GM18907 (cell line): ENCODE measurements around the gene OR5H2.
"Not testable (repeated sequence)": the region's sequence is repeated elsewhere in the genome, so short reads cannot be mapped to it uniquely, and the experiment has no call there.

Source experiments
- ATAC-seq: cut with Tn5 transposase; IDR thresholded peaks from one replicate; pipeline ENCODE4 v1.9.1; 2021; ENCODE audit warnings: mild to moderate bottlenecking, moderate library complexity; ENCODE audit not compliant: unreplicated experiment

The OR5H2 gene

DNA sequence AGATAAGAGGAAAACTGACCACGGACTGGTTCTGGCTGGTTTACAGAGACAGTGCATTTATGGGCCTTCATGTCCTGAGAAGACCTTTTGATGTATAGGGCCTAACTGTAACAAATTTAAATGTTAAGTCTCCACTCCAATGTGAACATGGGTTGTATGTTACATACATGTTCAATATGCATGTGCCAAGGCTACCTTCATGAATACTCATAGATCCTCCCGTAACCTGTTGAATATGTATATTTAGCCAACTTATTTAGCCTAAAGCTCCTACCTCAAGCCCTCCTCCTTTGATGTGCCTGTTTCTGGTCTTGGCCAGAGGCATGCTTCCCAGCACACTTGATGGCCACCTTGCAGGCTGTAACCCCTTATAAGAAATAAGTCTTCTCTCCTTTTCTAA is at the start of gene OR5H2:
OR5H2 (plus strand) TSS at position 301 of the 400 bp plus-strand sequence. CDS start 398 bp downstream, outside the sequence.
- ATAC-seq: no peak

DNA sequence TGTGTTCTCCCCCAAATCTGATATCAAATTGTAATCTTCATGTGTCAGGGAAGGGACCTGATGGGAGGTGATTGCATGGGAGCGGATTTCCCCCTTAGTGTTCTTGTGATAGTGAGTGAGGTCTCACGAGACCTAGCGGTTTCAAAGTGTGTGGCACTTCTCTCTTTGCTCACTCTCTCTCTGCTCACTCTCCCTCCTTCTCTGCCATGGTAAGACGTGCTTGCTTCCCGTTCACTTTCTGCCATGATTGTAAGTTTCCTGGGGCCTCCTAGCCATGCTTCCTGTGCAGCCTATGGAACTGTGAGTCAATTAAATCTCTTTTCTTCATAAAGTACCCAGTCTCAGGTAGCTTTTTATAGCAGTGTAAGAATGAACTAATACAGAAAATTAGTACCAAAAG is 48.8 kb upstream of the OR5H2 start:
- ATAC-seq: peak; percentile 76

DNA sequence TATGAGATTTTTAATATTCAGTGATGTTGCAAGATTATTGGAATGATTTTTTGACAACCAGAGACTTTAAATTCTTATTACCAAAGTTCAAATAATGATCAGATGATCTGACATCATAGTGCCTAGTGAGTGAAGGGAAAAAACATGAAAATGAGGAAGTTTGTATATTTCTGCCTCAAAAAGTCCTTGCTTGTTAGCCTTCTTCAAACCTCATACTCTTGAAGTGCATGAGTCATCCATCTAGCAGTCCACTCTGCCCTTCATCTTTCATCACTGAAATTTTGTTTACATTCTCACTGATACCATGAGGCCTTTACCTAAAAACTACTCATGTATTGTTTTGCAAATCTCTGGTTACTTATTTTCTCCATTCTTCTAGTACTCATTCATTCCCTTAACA is 42.2 kb upstream of the OR5H2 start:
- ATAC-seq: peak; percentile 63

DNA sequence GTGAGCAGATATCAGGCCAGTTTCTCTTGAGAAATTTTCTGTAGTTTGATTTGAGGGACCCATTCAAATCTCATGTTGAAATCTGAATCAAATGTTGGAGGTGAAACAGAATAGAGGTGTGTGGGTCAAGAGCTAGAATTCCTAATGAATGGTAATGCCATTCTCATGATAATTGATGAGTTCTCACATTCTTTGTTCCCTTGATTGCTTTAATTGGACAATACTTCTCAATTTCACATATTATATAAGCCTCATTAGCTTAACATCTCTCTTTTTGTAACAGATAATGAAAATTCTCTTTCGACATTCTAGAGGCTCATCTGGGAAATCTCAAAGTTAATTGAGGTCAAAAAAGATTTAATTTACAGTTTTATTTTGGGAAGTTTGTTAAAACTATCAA is 40.1 kb upstream of the OR5H2 start:
- no peak for ATAC-seq

DNA sequence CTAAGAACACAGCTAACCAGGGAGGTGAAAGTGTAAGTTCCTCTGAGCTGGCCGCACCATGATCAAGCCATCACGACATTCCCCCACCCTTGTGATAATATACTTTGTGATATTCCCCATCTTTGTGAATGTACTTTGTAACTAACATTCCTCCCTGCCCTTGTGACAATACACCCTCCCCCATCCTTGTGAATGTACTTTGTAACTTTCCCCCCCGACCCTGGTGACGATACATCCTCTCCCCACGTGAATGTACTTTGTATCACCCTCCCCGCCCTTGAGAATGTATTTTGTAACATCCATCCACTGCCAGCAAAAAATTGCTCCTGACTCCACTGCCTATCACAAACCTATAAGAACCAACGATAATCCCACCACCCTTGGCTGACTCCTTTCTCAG is 38.5 kb upstream of the OR5H2 start:
- ATAC-seq: no peak

DNA sequence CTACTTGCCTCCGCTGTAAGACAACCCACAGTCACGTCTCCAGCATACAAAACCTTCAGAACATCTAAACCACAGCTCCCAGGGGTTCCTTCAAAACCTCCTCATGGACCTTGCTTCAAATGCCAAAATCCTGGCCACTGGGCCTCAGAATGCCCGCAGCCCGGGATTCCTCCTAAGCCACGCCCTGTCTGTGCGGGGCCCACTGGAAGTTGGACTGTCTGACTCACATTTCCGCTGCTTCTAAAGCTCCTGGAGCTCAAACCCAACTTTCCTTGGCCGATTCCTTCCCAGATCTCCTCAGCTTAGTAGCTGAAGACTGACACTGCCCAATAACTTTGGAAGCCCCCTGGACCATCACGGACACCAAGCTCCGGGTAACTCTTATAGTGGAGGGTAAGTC is 36.2 kb upstream of the OR5H2 start:
- no peak for ATAC-seq

DNA sequence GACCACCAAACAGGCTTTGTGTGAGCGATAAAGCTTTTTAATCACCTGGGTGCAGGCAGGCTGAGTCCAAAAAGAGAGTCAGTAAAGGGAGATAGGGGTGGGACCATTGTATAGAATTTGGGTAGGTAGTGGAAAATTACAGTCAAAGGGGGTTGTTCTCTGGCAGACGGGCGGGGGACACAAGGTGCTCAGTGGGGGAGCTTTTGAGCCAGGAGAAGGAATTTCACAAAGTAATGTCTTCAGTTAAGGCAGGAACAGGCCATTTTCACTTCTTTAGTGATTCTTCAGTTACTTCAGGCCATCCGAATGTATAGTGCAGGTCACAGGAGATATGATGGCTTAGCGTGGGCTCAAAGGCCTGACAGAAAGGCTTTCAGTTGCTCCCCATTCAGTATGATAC is 26.3 kb upstream of the OR5H2 start:
- ATAC-seq: not testable (repeated sequence)

DNA sequence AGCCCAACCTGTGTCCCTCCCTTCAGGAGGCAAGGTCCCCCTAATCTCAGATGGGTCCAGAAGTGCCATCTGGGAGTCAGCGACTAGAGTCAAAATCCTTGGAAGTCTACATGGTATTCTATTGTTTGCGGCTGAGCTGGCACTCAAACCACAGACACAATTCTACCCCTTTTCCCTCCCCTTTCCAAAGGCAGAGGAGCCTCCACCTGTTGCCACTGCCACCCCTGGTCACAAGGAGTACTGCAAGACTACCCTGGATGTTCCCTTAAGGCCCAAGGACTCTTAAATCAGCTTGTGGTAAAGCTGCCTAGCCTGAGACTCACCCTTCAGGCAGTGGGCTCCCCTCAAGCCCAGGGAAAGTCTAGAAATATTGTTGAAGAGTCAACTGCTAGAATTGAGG is 22.6 kb upstream of the OR5H2 start:
- no peak for ATAC-seq

DNA sequence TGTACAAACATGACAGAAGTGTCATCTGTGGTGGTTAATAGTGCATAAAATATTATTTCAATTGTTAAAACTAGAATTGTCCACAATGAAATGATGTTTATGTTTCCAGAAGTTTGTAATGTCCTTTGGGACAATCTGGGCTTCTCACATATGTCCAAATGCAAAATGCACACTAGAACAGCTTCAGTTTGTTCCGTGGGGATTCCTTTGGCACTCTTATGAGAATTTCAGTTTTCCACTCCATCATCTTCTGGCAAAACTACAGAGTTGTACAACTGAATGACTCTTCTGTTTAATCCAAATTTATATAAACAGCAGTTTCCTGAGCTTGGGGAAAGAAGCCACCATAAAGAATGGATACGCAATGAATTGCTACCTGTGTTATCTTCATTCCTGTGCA is 20.3 kb upstream of the OR5H2 start:
- no peak for ATAC-seq

DNA sequence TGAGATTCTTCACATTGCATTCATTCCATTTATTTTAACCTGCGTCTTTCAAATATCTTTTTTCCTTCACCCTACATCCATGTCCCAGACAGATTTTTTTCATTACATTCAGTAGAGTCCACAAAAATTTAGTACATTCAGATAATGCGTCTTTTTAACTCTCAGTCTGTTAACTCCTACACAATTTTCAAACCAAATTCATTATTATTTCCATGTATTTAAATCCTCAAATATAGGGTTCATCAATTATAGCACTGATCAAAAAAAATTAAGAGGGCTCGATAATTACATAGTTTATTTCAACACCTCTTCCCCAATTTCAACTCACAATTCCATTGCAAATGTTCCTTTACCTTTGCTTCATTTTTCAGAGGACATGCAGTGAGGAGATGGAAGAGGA is 18.4 kb upstream of the OR5H2 start, which contains the start of gene OR5H6:
OR5H6 (plus strand) TSS at position 301 of the 400 bp plus-strand sequence; CDS start at position 390, 89 bp downstream.
- no peak for ATAC-seq

DNA sequence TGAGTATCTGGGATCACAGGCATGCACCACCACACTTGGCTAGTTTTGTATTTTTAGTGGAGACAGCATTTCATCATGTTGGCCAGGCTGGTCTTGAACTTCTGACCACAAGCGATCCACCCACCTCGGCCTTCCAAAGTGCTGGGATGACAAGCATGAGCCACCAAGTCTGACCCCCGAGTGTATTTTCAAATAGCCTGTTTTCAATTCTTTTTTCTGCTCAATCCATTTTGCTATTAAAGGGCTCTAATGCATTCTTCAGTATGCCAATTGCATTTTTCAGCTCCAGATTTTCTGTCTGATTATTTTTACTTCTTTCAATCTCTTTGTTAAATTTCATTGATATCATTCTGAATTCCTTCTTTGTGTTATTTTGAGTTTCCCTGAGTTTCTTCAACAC is 12.5 kb upstream of the OR5H2 start:
- no peak for ATAC-seq

DNA sequence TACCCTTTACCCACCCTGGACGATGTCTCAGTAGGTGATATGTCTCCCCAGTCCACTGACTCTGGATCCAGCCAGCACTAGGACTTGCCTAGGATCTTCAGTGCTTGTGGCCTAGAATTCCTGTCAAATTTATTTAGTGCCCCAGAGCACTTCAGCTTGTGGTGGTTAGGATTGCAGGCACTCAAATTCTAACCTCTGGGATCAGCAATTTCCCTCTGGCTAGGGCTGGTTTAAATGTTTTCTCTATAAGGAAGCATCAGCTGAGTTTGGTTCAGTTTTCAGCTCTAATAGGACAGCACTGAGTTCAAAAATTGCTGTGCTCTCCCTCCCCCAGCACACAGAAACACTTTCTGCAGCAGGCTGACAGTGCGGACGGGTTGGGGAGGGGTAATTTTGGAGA is 10.2 kb upstream of the OR5H2 start:
- ATAC-seq: no peak

DNA sequence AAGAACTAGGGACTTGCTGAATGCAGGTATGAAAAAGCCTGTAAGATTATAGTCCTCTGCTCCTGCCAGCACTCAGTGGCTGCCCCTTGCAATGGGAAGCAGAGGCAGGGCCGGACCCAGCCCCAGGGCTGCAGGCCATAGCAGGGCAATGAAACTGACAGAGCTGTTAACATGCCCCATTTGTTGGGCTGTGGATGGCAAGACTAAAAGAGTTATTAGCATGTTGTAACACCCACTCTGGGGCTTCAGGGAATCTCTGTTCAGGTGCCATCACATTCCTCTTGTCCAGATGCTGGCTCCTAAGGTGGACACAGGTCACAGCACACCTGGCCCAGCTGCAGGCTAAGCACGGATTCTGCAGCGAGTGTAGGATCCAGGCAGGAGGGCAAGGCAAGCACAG is 7.4 kb upstream of the OR5H2 start:
- ATAC-seq: no peak

DNA sequence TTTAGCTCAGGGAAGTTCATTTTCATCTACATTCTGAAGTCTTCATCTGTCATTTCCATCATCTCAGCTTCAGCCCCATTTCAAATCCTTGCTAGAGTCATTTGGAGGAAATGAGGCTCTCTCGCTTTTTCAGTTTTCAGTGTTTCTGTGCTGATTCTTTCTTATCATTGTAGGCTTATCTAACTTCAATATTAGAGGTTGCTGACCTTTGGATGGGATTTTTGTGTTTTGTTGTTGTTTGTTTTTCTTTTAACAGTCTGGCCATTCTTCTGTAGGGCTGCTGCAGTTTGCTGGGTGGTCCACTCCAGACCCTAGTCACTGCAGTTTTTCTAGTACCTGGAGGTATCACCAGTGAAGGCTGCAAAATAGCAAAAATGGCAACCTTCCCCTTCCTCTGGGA is 8.6 kb downstream of the OR5H2 start:
- no peak for ATAC-seq

DNA sequence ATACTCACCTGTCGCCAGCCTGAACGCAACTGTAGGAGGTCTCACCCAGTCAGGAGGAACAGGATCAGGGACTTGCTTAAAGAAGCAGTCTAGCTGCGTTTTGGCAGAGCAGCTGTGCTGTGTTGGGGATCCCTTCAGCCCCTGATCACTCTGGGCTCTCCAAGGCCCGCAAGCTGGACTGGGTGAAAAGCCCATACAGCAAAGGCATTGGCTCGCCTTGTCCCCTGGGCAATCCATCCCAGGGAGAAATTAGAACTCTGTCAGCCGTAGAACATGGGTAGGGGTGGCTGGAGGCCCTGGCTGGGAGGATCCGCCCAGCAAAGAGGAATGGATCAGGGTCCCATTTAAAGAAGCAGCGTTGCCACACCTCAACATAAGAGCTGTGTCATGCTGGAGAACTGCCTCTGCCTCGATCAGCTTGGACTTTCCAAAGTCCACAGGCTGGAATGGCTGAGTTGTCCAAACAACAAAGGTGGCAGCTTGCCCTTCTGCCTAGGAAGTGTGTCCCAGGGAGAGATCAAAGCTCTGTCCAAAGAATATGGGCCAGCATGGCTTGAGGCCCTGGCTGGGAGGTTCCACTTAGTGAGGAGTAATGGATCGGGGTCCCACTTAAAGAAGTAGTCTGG is 9.1 kb downstream of the OR5H2 start:
- ATAC-seq: no peak

DNA sequence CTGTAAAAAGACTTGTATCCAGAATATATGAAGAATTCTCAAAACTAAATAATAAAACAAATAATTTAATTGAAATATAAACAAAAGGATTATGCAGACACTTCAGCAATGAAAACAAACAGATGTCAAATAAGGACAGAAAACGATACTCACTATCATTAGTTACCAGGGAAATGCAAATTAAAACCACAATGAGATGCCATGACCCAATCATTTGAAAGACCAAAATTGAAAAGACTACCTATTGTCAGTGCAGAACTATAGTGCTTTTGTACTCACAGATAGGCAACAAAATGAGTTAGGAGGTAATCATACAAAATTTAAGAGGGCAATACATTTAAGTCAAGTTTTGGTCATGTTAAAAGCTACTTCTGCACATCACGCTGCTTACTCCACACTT is 39.8 kb downstream of the OR5H2 start:
- no peak for ATAC-seq

DNA sequence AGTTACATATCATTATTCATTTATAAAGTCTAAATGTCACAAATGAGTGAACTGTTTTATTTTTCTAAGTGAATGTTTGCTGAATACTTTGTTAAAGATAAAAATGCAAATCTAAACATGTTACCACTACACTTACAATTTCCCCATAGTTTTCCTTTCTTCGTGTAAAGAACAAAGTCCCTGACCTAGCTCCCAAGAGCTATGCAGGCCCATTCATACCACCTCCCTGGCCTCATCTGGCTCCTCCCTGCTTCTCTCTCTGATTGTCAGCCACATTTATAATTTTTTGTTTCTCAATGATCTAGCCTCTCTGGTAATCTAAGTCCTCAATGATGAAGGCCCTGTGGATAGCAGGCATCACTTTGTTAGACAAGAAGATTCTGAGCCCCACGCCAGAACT is 40.4 kb downstream of the OR5H2 start:
- no peak for ATAC-seq

DNA sequence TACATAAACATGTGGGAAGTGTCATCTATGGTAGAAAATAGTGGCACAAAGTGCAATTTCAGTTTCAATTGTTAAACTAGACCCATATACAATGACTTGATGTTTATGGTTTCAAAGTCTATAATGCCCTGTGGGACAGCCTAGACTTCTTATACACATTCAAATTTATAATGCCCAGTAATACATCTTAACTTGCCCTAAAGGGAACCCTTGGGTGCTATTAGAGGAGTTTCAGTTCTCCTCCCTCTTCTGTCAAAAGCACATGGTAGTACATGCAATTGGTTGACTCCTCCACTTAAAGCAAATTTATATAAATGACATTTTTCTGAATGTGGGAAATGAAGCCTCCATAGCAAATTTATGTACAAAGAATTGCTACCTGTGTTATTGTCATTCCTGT is 41.1 kb downstream of the OR5H2 start:
- no peak for ATAC-seq

DNA sequence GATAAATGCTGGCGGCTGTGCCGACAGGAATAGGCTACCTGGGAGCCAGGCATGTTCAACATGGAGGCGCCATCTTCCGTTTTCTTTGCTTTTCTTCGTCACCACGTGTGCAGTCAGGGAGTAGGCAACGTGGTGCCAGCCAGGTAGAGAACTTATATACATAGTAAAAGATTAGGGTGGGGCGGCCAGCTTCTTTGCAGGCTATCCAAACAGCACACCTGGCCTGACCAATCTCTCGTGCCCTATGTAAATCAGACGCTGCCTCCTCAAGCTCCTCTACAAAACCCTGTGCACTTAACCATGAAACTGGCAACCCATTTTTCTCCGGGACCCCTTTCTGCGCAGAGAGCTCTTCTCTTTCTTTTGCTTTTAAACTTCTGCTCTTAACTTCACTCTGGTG is 42.8 kb downstream of the OR5H2 start:
- ATAC-seq: no peak

DNA sequence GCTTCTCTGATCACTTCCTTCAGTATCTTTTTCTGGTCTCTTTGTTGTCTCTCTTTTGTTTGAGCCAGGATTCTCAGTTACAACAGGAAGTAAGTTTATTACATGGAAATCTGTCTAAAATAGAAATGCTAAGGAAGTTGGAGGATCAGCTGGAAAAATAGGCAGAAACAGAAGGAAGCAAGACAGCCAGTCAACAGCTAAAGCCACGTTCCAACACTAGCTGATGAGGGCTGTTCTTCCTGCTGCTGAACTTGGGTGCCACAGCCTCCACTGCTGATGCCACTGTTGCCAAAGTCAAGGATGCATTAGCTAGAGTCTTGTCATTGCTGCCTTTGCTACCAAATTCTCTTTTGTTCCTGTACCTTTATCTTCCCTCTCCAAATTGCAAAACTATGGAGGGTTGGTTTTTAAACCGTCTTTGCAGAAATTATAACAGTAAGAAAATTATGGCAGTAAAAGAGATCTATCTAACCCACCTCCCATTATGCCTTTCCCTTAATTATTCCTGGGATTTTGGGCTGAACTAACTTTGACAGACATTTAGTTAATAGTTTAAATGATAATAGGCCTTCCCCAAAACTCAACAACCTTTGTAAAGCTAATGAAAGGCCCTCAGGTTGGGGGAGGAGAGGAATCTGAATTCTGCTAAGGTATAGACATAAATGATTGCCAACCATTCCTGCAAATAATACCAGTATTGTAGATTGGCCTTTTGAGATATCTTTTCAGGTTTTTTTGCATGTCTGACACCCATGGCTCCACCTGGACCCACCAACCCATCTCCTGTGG is 44.0 kb downstream of the OR5H2 start:
- ATAC-seq: no peak

DNA sequence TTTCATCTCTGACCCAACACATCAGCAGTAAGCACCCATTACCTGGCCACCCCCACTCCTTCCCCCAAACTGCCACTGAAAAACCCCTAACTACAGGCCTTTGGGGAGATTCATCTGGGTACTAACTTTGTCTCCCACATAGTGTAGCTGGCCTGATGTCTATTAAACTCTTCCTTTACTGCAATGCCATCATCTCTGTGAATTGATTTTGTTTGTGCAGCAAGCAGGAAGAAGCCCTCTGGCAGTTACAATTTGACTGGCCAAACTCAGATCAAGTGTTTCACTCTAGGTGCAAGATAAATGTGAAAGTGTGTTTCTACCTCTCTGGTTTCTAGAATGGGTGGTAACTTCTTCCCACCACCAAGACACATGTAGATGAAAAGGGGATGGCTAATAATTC is 44.6 kb downstream of the OR5H2 start:
- peak; percentile 81 for ATAC-seq

DNA sequence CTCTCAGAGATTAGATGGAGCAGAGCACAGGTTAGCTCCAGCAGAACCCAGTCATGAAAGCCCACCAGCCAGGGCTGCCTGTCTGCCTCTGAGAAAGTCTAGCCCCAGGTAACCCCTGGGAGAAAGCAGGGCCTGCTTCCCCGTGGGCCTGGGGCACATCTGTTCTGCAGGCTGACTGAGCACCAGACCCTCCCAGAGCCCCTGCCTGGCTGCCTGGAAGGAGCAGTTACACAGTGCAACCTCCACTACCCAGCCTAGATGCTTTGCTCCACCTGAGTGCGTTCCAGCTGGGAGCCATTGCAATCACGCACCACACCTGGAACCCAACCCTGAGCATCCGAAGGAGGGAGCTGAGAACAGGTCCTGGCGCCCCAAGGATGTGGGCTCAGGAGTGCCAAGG is 46.6 kb downstream of the OR5H2 start:
- peak; percentile 13 for ATAC-seq
